Measurements from ENCODE around the gene KCTD14.
"Not testable (repeated sequence)": the region's sequence is repeated elsewhere in the genome, so short reads cannot be mapped to it uniquely, and the experiment has no call there.

KCTD14 gene

DNA sequence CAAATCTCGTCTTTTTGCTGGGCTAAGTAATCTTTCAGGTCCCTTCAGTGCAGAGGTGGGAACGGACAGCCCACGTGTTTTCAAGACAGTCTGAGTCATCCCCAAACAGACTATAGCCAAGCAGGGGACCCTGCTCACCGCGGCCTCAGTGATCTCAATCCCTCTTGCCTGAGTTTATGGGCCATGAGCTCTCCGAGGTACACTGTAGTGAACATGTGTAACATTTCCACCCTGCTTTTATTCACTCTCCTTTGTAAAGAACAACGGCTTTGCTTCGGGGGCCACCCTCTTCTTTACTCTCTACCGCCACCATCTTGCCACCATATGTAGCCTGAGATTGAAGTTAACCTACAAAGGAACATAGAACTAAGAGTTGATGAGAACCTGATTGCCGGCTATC is 11.5 kb upstream of the KCTD14 start:
- no peak for DNase-seq (ENCODE audit: extremely low read depth, insufficient read length)
- Histone ChIP-seq H3K27me3 (replicated peaks; ENCODE audit: control insufficient read depth, insufficient read depth, low read length) (no peaks in the 10 kb centered on the region), H3K4me3 (replicated peaks; ENCODE audit: low read depth, low read length) (no peak overlapping the region), H3K36me3 (ENCODE audit: control insufficient read depth, insufficient read depth, low read length) (no peaks in the 10 kb centered on the region)
- TF ChIP-seq, protein P1, sequence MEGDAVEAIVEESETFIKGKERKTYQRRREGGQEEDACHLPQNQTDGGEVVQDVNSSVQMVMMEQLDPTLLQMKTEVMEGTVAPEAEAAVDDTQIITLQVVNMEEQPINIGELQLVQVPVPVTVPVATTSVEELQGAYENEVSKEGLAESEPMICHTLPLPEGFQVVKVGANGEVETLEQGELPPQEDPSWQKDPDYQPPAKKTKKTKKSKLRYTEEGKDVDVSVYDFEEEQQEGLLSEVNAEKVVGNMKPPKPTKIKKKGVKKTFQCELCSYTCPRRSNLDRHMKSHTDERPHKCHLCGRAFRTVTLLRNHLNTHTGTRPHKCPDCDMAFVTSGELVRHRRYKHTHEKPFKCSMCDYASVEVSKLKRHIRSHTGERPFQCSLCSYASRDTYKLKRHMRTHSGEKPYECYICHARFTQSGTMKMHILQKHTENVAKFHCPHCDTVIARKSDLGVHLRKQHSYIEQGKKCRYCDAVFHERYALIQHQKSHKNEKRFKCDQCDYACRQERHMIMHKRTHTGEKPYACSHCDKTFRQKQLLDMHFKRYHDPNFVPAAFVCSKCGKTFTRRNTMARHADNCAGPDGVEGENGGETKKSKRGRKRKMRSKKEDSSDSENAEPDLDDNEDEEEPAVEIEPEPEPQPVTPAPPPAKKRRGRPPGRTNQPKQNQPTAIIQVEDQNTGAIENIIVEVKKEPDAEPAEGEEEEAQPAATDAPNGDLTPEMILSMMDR (IDR thresholded peaks at IDR 0.05; ENCODE audit: insufficient read depth, low read length, poor library complexity, severe bottlenecking), result peak; percentile 4

DNA sequence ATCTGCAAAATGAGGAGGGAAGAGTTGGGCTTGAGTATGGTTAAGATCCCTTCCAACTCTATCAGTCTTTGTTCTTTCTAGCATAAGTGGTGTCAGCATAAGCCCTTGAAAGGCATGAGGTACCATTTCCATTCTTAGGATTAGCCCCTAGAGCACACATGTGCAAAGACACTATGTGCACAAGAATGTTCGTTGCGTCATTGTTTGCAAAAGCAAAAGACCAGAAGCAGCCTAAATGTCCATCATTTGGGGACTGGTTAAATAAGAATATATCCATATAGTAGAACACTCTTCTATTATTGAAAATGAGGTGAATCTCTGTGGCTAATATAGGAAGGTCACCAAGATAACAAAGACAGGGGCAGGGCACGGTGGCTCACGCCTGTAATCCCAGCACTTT is 10.0 kb upstream of the KCTD14 start:
- TF ChIP-seq, protein P1 (IDR thresholded peaks at IDR 0.05; ENCODE audit: insufficient read depth, low read length, poor library complexity, severe bottlenecking), result no peak
- H3K4me3 ChIP-seq (replicated peaks; ENCODE audit: low read depth, low read length), result no peak overlapping the region

DNA sequence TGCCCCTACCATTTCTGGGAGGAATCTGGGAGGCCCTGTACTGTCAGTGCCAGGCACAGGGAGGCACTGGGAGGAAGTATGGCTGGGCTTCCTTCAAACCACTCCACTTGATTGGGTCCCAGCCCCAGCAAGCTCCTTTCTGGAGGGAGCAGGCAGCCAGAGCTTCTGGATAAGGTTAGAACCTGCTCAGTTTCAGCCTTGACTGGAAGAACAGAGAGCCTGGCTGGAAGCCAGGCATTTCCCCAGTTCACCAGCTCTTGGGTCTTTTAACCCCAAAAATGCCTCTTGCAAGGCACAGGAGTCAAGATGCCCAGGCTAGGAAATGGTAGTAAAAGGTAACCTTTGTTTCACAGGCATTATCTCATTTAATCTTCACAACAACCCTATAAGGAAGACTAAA is 9.0 kb upstream of the KCTD14 start:
- Histone ChIP-seq H3K27me3 (replicated peaks; ENCODE audit: control insufficient read depth, insufficient read depth, low read length) (no peaks in the 10 kb centered on the region), H3K36me3 (ENCODE audit: control insufficient read depth, insufficient read depth, low read length) (no peaks in the 10 kb centered on the region), H3K4me3 (replicated peaks; ENCODE audit: low read depth, low read length) (no peak overlapping the region)
- DNase-seq (ENCODE audit: extremely low read depth, insufficient read length), result no peak
- TF ChIP-seq, protein P1 (IDR thresholded peaks at IDR 0.05; ENCODE audit: insufficient read depth, low read length, poor library complexity, severe bottlenecking), result no peak

More for the DNA sequence above, 10.0 kb upstream of the KCTD14 start:
- no peak for DNase-seq (ENCODE audit: extremely low read depth, insufficient read length)
- no peaks in the 10 kb centered on the region for H3K27me3 ChIP-seq (replicated peaks; ENCODE audit: control insufficient read depth, insufficient read depth, low read length)
- no peaks in the 10 kb centered on the region for H3K36me3 ChIP-seq (ENCODE audit: control insufficient read depth, insufficient read depth, low read length)

DNA sequence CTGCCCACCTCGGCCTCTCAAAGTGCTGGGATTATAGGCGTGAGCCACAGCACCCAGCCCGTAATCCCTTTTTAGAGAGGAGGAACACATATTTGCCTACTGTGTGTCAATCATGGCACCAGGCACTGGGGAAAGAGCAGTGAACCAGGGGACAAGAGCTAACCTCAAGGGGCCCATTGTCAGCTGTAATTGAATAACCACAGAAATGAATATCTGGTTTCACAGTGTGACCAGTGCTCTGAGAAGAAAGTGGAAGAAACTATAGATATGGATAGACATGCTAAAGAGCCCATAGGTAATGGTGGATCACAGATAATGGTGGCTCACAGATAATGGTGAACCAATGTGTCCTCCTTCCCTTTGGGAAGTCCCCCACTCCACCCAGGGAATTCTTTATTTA is 8.6 kb upstream of the KCTD14 start:
- TF ChIP-seq, protein P1 (IDR thresholded peaks at IDR 0.05; ENCODE audit: insufficient read depth, low read length, poor library complexity, severe bottlenecking), result no peak
- H3K4me3 ChIP-seq (replicated peaks; ENCODE audit: low read depth, low read length), result no peak overlapping the region
- DNase-seq (ENCODE audit: extremely low read depth, insufficient read length), result peak; percentile 29
- no peaks in the 10 kb centered on the region for H3K27me3 ChIP-seq (replicated peaks; ENCODE audit: control insufficient read depth, insufficient read depth, low read length)
- H3K36me3 ChIP-seq (ENCODE audit: control insufficient read depth, insufficient read depth, low read length), result no peaks in the 10 kb centered on the region

DNA sequence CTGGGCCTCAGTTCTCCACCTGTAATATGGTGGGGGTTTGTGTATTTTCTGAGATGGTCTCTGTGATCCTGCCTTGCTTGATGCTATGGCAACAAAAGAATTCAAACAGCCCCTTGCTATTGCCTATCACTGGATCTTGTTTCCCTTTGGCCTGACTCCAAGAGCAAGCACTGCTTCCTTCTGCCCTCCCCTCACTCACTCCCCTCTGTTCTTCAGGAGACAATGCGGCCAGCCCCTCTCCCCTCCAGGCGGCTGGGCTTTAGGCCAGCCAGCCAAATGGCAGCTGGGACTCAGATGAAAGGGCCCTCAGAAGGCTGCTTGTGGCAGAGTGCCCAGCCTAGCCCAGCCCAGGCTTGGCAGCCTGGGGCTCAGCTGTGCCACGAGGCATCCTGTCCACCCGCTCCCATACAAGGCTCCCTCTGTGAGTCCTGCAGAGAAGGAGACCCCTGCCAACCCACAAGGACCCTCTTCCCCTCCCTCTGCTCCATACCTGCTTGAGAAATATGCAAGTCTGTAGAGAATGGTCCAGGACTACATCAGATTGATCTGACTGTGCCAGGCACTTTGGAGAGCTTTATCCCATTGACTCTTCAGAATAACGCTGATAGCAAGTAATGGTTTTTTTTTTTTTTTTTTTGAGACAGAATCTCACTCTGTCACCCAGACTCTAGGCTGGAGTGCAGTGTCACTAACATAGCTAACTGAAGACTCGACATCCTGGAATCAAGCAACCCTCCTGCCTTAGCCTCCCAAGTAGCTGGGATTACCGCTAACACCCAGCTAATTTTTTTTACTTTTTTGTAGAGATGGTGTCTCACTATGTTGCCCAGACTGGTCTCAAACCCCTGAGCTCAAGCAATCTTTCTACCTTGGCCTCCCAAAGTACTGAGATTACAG is 7.6 kb upstream of the KCTD14 start:
- DNase-seq (ENCODE audit: extremely low read depth, insufficient read length), result no peak
- TF ChIP-seq, protein P1 (IDR thresholded peaks at IDR 0.05; ENCODE audit: insufficient read depth, low read length, poor library complexity, severe bottlenecking), result no peak
- no peaks in the 10 kb centered on the region for H3K36me3 ChIP-seq (ENCODE audit: control insufficient read depth, insufficient read depth, low read length)
- no peaks in the 10 kb centered on the region for H3K27me3 ChIP-seq (replicated peaks; ENCODE audit: control insufficient read depth, insufficient read depth, low read length)
- H3K4me3 ChIP-seq (replicated peaks; ENCODE audit: low read depth, low read length), result no peak overlapping the region

DNA sequence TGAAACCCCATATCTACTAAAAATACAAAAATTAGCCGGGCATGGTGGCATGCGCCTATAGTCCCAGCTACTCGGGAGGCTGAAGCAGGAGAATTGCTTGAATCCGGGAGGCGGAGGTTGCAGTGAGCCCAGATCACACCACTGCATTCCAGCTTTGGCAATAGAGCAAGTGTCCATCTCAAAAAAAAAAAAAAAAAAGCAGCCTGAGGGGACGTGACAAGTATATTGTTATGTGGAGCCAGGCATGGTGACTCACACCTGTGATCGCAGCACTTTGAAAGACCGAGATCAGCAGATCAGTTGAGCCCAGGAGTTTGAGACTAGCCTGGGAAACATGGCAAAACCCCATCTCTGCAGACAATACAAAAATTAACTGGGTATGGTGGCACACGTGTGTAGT is 5.3 kb upstream of the KCTD14 start:
- H3K4me3 ChIP-seq (replicated peaks; ENCODE audit: low read depth, low read length); H3K27me3 ChIP-seq (replicated peaks; ENCODE audit: control insufficient read depth, insufficient read depth, low read length); DNase-seq (ENCODE audit: extremely low read depth, insufficient read length); H3K36me3 ChIP-seq (ENCODE audit: control insufficient read depth, insufficient read depth, low read length): not testable (repeated sequence)

Data from GM06990 (cell line).